Smooth muscle cell (in vitro differentiated cells): ENCODE data around the gene EGR4. TPM values are rescaled to one million over a fixed set of nuclear protein-coding genes. Genes with fewer than 3 reads are reported as not detected.

Experiments used
- DNase-seq: peaks from one replicate; lab custom pipeline; 2025; ENCODE audit not compliant: unreplicated experiment; lab: John Stamatoyannopoulos, UW
- H2AFZ ChIP-seq: fragments of 200-600 bp; sonication (generic); 2 replicates; pipeline ENCODE4 v1.6.0; 2016; ENCODE audit warnings: antibody characterized with exemption, low read depth, mild to moderate bottlenecking
- H3F3A ChIP-seq: fragments of 200-600 bp; sonication (generic); 2 replicates; pipeline ENCODE4 v1.6.0; 2017; ENCODE audit warnings: antibody characterized with exemption, low read depth
- H3K27ac ChIP-seq: fragments of 200-600 bp; sonication (generic); 2 replicates; pipeline ENCODE4 v1.5.1; 2016; ENCODE audit warnings: low read depth, mild to moderate bottlenecking
- H3K27me3 ChIP-seq: fragments of 200-600 bp; sonication (generic); 2 replicates; pipeline ENCODE4 v1.6.1; 2016; ENCODE audit warnings: low read depth, mild to moderate bottlenecking
- H3K36me3 ChIP-seq: fragments of 200-600 bp; sonication (generic); 2 replicates; pipeline ENCODE4 v1.5.1; 2016; ENCODE audit warnings: low read depth
- H3K4me1 ChIP-seq: fragments of 200-600 bp; sonication (generic); 2 replicates; pipeline ENCODE4 v1.5.1; 2016; ENCODE audit warnings: low read depth
- H3K4me2 ChIP-seq: fragments of 200-600 bp; sonication (generic); 2 replicates; pipeline ENCODE4 v1.6.0; 2016; ENCODE audit warnings: mild to moderate bottlenecking
- H3K4me3 ChIP-seq: fragments of 200-600 bp; sonication (generic); 2 replicates; pipeline ENCODE4 v1.5.1; 2016; ENCODE audit warnings: mild to moderate bottlenecking
- H3K79me2 ChIP-seq: fragments of 200-600 bp; sonication (generic); 2 replicates; pipeline ENCODE4 v1.6.0; 2016; ENCODE audit warnings: low read depth, mild to moderate bottlenecking
- H3K9ac ChIP-seq: fragments of 200-600 bp; sonication (generic); 2 replicates; pipeline ENCODE4 v1.6.0; 2016; ENCODE audit warnings: low read depth
- H3K9me3 ChIP-seq: fragments of 200-600 bp; sonication (generic); replicated peaks from 2 replicates; pipeline ENCODE4 v1.5.1; 2016; ENCODE audit warnings: low read depth
- H4K20me1 ChIP-seq: fragments of 200-600 bp; sonication (generic); 2 replicates; pipeline ENCODE4 v1.6.0; 2016; ENCODE audit warnings: low read depth
- CTCF ChIP-seq: fragments of 200-600 bp; sonication (generic); IDR thresholded peaks from 2 replicates; pipeline ENCODE4 v1.5.1; 2017; ENCODE audit warnings: borderline replicate concordance, mild to moderate bottlenecking, antibody characterized with exemption; ENCODE audit not compliant: insufficient read depth, poor library complexity, severe bottlenecking
- WGBS: methylation state at CpG from one replicate; pipeline ENCODE4 v1.1.7; 2016; ENCODE audit warnings: low lambda C conversion rate; 5-methylcytosine and 5-hydroxymethylcytosine counted together
- polyA plus RNA-seq: library from polyadenylated mRNA; unstranded; fragments of >200 nt; fragmentation: Nextera tagmentation; extraction: Ambion mirVana; gene quantifications from 2 replicates; pipeline ENCODE4 v1.2.1, GENCODE V29; 2016
- total RNA-seq: library from RNA; depleted of rRNA; stranded (reverse); fragments of >200 nt; gene quantifications from 2 replicates; pipeline ENCODE4 v1.2.3, GENCODE V29; 2014

The EGR4 gene
- total and polyA plus RNA-seq, 2 experiments from 2014 or later = 0.99 to 7.2 TPM

GRCh38 chr2:73294239-73294638 is 891 bp upstream of the EGR4 start:
- H3K27me3 ChIP-seq = peaks cover 99% of the 10 kb centered on the region
- H3K27ac ChIP-seq = no peak overlapping the region
- no peaks in the 10 kb centered on the region for H3K36me3 ChIP-seq
- TF ChIP-seq CTCF = no peak
- H3K4me1 ChIP-seq = no peaks in the 10 kb centered on the region
- no peaks in the 10 kb centered on the region for H3F3A ChIP-seq
- WGBS = 94% methylated on average over 2 of the region's 2 CpGs
- no peak for DNase-seq
- H3K9me3 ChIP-seq = no peaks in the 10 kb centered on the region
- H3K9ac ChIP-seq = no peak overlapping the region
- H4K20me1 ChIP-seq = no peaks in the 10 kb centered on the region
- H3K4me2 ChIP-seq = peak overlapping the region; percentile 94
- no peaks in the 10 kb centered on the region for H3K79me2 ChIP-seq
- no peak overlapping the region for H2AFZ ChIP-seq
- no peak overlapping the region for H3K4me3 ChIP-seq

GRCh38 chr2:73292906-73293533 is 328 bp downstream of the EGR4 start:
- Histone ChIP-seq H3K9ac (no peak overlapping the region), H3K27me3 (peaks cover 99% of the 10 kb centered on the region), H3F3A (no peaks in the 10 kb centered on the region), H3K36me3 (no peaks in the 10 kb centered on the region), H4K20me1 (no peaks in the 10 kb centered on the region), H2AFZ (no peak overlapping the region), H3K79me2 (no peaks in the 10 kb centered on the region), H3K27ac (no peak overlapping the region), H3K4me2 (peak overlapping the region; percentile 94), H3K4me3 (peak overlapping the region; percentile 57), H3K4me1 (no peaks in the 10 kb centered on the region), H3K9me3 (no peaks in the 10 kb centered on the region)
- 5% methylated on average over 64 of the region's 64 CpGs for WGBS
- DNase-seq = no peak
- TF ChIP-seq CTCF = no peak

- no peak for DNase-seq
- Histone ChIP-seq H3K27ac (no peak overlapping the region), H3K4me2 (no peak overlapping the region), H3K36me3 (no peaks in the 10 kb centered on the region), H3K4me3 (no peak overlapping the region), H3F3A (no peaks in the 10 kb centered on the region), H3K27me3 (peaks cover 100% of the 10 kb centered on the region), H2AFZ (no peak overlapping the region), H4K20me1 (no peaks in the 10 kb centered on the region), H3K79me2 (no peaks in the 10 kb centered on the region), H3K4me1 (no peaks in the 10 kb centered on the region), H3K9me3 (no peaks in the 10 kb centered on the region), H3K9ac (no peak overlapping the region)
- no peak for TF ChIP-seq CTCF
- 11% methylated on average over 37 of the region's 38 CpGs for WGBS
Observed at GRCh38 chr2:73292316-73292905, 937 bp downstream of the EGR4 start.
